ENCODE results near the gene PAPLN.

PAPLN gene

DNA sequence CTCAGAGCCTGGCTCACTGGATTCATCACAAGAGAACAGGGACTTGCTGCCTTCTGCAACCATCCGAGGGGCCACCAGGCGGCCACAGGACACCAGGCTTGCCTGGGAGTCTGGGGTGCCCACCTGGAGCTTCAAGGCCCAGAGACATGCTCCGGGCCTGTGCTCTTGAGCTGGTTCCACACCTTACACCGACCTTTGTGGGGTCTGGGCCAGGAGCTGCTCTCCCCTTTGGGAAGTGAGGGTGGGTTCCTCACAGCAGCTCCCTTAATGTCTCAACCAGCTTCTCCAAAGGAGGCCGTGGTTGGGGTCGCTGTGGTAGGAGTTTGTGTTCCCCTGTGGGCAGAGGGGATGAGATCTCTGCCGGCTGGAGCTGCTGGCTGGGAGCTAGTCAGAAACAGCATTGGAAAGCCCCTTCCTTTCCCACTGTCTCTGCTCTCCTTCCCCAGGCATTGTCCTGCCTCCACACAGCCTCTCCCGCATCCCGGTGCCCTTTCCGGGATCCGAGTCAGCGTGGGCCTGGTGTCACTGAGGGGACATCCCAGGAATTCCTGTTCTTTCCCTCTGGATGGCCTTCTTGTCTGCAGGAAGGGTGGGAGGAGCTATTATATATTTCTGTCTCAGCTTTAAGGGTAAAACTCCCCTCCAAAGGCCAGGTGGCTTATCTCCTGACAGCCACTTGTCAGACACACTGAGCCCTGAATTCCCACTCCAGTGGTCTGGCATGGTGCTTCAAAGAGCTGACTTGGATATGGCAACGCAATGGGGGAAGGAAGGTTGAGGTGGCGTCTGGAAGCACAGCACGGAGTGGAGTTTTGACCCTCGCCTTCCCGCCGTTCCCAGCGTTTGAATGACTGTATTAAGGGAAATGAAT, 5.1 kb upstream of the PAPLN start:
- no peak for DNase-seq (ENCODE audit: low read depth in 2 of 2, low spot score in 1 of 2)

DNA sequence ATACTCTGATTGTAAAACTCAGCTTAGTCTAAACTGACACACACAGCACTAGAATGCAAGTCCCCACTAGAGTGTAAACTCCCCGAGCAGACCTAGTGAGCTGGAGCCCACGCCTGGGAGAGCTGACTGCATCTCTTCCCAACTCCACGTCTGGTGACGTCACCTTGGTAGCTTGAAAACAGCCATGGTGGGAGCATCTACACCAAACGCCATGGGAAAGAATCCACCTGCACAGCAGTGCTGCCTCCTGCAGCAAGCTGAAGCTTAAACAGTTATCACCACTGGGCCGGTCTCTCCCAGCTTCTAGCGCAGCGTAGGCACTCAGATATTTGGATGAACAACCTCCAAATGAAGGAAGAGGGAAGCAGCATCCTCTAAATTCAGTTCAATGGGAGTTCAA, 4.3 kb upstream of the PAPLN start:
- no peak for DNase-seq (ENCODE audit: low read depth in 2 of 2, low spot score in 1 of 2)

DNA sequence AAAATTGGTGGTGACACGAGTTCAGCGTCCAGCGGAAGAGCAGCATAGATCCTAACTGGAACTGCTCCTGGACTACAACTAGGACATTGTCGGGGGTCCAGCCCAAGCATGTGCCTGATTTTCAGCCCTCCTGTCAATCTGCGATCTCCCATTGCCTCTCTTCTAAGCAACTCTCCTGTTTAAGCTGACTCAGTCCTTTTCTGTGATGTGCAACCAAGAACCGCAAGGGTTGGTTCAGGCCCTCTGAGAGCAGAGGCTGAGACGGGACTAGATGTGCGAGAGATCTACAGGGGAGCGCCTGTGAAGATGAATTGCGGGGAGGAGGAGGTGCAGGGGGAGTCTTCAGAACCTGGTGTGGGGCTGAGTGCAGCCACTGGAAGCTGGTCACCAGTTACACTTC, 3.7 kb upstream of the PAPLN start:
- no peak for DNase-seq (ENCODE audit: low read depth in 2 of 2, low spot score in 1 of 2)

DNA sequence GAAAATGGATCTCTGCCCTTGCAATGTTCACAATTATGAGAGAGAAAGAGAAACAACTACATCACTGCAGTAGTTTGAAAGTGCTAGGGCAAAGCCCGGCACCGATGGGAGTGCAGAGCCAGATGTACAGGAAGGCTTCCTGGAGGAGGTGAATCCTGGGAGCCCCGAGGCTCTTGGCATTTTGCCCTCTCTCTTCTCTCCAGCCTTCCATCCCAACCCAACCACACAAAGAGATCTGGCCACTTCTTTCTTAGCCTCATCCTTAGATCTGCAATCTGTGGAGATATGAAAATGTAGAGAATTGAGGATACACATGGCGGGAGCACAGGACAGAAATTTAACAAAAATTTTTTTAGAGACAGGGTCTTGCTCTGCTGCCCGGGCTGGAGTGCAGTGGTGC, 3.3 kb upstream of the PAPLN start:
- DNase-seq (ENCODE audit: low read depth in 2 of 2, low spot score in 1 of 2), result no peak

DNA sequence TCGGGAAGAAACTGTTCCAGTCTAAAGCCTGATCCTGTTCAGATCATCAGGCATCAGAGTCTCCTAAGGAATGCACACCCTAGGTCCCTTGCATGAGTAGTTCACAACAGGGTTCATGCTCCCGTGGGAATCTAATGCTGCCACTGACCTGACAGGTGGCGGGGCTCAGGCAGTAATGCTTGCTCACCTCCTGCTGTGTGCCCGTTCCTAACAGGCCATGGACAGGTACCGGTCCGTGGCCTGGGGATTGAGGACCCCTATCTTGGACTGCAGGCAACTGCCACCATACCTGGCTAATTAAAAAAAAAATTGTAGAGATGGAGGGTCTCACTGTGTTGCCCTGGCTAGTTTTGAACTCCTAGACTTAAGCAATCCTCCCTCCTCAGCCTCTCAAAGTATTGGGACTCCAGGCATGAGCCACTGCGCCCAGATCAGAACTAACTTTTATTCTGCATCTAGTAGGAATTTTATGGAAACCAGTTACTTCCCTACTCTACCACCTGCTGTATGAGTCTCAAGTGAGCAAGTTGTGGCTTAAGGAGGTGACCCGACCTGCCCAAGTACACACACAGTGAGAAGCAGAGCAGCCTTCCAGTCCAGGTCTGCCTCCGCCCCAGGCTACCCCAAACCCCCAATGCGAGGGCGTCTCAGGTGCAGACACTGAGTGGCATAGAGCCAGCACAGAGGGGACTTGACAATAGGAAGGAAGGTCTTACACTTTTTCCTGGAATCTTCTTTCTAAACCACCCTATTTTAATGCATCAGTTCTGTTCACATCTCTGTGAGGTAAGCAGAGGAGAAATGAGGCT, 2.5 kb upstream of the PAPLN start:
- no peak for DNase-seq (ENCODE audit: low read depth in 2 of 2, low spot score in 1 of 2)

DNA sequence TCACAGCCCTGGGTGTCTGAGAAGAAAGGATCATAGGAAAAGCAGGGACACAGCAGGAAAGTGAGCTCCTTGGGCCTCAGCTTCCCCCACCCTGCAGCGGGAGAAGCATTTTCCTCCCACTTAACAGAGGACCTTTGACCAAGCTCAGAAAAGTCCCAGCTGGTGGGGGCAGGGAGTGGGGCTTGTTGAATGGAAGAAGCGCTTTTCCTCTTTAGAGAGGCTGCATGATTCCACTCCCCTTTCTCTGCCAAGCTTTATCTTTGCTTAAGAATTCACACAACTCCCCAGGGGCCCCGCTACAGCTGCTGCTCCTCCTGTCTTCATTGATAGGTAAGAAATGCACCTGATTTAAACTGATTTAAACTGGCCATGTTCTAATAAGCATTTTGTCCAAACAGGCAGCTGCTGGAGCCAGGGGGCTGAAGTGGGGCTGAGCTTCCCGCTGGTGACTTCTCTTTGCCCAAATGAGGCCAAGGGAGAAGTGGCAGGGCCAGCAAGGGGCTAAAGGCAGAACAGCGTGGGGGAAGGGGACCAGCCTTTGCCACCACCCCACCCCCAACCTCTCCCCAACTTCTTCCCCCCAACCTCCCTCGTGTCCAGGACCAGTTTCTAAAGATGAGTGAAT, 1.7 kb upstream of the PAPLN start:
- no peak for DNase-seq (ENCODE audit: low read depth in 2 of 2, low spot score in 1 of 2)

DNA sequence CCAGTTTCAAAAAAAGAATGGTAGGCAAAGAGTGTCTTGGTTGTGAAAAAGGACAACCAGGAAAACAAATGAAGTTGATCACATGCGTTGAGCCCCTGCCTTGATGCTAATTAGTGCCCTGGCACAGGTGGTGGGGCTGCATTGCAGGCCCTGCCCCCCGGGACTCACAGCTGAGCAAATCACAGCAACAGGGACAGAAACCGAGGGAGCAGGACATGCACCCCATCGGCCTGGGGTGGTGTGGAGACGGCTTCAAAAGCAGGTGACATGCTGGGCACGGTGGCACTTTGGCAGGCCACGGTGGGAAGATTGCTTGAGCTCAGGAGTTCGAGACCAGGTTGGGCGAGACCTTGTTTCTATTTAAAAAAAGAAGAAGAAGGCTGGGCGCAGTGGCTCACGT, 1.1 kb upstream of the PAPLN start:
- no peak for DNase-seq (ENCODE audit: low read depth in 2 of 2, low spot score in 1 of 2)

DNA sequence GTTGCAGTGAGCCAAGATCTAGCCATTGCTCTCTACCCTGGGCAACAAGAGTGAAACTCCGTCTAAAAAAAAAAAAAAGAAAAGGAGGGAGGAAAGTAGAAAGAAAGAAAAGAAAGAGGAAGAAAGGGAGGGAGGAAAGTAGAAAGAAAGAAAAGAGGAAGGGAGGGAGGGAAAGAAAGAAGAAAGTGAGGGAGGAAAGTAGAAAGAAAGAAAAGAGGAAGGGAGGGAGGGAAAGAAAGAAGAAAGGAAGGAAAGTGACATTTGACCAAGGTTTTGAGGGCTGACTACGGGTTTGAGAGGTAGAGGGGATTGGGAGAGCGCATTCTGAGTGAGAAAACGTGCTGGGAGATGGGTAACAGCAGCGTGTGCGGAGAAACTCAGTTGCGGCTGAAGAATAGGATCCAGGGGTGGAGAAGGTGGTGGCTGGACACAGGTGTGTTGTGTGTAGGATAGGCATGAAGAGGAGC, 521 bp upstream of the PAPLN start:
- no peak for DNase-seq (ENCODE audit: low read depth in 2 of 2, low spot score in 1 of 2)

DNA sequence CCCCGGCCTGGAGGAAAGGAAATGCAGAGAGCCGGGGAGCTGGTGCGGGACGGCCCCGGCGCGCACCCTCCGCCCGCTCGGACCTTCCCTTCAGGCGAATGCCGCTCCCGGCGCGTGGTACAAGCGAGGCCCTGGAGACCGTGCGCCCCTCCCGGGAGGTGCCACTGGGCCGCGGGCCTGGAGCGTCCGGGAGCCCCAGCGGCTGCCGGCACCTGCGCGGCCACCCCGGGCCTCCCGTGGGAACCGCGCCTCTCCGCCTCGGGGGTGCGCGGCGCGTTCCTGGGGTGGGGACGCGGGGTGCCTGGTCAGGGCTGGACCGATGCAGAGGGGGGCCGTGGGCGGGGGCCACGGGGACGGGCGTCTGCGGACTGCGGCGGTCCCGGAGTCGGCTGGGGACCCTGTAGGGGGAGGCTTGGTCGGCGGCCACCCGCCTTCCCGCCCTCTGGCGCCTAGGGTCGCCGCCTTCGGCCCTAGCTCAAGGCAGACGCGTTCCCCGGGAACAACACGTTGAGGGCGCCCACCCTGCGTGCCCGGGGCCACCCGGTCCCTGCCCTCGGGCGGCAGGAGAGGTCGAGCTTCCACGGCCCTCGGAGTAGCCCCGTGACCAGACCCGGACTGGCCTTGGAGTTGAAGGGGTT, 599 bp downstream of the PAPLN start:
- DNase-seq (ENCODE audit: low read depth in 2 of 2, low spot score in 1 of 2), result no peak

DNA sequence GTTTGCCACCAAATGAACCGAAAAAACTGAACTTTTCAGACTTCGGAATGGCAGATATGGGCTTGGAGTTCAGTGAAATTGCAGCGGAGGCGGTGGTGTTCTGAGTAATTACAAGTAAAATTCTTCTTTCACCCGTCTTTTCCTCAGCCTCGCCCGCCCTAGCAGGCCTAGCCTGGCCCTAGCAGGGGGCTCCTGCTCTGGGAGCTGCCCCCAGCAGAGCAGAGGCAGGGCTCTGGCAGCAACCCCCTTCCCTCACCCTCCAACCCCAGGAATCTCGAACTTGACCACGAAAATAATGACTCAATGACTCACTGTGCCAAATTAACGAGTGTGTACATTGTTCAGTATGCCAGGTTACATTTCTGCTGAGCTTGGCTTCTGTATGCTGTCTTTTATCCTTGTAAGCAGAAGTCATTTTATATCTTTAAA, 1.1 kb downstream of the PAPLN start:
- DNase-seq (ENCODE audit: low read depth in 2 of 2, low spot score in 1 of 2), result no peak

DNA sequence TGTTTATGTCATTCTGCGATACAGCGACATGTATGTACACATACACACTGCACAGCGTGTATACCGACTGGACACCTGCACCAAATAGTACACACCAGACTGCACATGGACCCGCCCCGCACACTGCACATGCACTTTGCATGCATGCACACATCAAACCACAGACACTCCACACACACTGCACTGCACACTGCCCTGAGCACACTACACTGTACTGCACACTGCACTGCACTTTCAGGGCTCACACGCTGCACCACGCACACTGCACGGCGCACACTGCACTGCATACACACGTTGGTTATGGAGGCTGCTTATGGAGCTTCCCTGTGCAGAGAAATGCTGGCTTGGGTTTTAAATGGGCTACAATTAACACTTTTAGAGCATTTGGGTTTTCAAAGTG, 1.6 kb downstream of the PAPLN start:
- no peak for DNase-seq (ENCODE audit: low read depth in 2 of 2, low spot score in 1 of 2)

DNA sequence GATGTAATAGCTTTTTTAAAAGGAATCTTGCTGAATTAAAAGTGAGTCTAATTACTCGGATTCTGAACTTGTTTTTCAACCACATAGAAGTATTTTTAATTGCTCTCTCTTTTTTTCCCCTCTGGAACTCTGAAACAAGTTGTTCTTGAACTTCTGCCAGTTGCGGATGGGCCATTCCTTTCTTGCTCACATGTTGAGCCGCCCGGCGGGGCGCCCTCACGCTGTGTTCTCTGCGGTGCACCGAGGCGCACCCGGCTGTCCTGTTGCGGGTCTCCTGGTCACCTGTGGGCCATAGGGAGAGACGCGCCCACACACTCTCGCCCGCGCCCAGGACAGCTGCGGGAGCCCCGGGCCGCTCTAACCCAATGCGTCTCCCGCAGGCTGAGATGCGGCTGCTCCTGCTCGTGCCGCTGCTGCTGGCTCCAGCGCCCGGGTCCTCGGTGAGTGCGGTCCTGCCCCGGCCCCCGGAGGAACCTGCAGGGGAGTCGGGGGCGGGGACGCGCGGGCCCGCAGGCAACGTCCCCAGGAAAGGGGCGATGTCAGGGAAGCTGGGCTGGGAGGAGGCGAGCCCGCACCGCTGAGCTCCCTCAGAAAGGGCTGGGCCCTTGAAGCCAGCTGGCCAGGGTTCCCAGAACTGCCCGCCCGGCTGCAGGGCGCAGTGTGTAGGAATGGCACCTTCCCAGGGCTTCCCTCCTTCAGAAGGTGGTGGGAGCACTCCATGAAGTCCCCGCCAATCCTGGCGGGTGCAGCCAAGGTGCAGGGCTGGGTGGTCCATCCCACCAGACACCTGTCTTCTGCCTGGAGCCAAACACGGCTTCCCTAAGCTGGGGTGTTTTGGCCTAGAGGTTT, 2.3 kb downstream of the PAPLN start:
- DNase-seq (ENCODE audit: low read depth in 2 of 2, low spot score in 1 of 2), result no peak

DNA sequence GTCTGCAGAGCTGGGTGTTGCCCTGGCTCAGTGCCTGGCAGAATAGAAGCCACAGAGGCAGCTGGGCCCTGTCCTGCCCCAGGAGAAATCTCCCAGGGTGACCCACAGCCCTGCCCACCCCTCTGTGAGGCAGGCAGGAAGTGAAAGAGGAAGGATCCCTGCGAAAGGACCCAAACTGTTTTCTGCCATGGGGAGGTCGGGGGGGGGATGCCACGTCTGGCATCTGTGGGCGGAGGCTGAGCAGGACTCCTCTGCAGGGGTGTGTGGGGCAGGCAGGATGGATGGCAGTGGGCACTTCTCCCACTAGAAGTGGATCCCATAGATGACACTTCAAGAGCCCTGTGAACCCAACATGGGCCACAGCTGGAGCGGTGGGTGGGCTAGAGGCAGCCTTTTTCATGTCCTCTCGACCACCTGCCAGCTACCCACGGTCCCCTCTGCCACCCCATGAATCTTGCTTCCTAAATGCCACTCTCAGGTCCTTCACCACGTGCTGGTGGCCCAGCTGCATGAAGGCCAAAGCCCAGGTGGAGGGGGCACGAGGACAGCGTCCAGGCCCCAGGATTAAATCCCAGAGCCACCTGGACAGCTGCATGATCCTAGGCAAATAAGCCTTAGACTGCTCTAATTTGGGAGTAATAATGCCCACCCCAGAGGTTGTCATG, 3.6 kb downstream of the PAPLN start:
- no peak for DNase-seq (ENCODE audit: low read depth in 2 of 2, low spot score in 1 of 2)

DNA sequence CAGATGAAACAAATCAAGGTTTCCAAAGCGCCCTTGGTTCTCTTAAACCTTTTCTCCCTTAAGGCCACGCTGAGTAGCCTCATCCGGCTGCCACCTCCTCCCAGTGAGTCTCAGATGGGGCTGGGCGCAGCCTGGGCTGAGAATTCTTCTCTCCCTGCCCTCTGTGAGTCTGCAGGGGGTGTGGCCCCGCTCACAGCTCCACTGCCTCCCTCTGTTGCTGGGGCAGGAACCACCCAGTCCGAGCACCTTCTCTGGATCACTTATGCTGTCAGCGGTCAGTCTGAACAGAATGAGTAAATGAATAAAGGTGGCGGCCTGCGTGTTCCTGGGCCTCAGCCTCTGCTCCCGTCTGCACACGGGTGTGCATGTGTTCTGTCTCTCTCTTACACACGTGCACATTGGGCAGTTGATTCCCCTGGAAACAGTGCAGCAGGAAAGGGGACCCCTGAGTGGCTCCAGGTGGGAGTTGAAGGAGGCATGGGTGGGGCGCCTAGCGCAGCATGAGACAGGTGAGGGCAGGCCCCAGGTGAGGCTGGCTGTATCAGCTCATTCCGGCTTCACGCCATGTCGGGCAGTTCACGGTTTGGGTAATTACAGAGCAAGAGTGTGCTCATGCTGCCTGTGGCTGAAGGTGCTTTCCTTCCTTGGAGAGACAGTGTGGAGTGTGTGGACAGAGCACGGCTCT, 4.3 kb downstream of the PAPLN start:
- no peak for DNase-seq (ENCODE audit: low read depth in 2 of 2, low spot score in 1 of 2)

DNA sequence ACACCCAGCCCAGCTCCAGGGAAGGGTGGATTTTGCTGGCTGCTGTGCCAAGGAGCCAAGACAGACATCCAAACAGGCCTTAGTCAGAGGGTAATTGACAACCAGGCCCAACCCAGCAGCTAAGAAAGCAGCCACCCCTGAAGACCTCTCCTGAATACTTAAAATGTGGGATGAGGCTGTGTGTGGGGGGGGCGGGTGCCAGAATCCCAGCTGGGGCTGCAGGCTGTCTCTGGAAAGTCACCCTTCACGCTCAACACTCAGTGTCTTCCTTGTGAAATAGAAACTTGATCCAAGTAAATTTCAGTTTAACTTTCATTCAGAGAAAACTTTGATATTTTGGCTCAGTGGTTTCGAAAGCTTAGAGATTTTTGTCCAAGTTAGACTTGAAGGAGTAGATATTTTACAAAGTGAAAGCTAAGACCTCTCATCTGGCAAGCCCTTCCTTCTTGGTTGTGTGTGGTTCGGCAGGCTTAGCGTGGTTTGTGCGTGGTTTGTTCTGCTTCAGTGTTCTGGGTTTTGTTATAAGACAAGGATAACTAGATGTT, 5.1 kb downstream of the PAPLN start:
- no peak for DNase-seq (ENCODE audit: low read depth in 2 of 2, low spot score in 1 of 2)

DNA sequence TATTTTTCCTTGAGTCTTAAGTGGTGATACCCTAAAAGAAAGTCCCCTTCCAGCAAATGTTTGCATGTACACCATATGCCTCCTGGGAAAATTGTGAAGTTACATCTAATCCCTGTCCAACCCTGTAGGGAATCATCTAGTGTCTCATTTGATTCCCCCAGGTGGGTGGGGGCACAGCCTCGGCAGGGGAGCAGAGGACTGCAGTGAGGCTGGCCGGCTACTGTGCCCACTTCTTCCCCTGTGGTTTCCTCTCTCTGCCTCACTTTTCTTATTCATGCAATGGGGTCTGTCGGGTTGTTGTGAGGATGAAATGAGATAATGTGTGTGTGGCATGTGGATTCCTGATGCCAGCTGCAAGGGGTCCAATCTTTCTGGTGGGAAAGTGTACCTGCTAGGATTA, 6.0 kb downstream of the PAPLN start:
- no peak for DNase-seq (ENCODE audit: low read depth in 2 of 2, low spot score in 1 of 2)

DNA sequence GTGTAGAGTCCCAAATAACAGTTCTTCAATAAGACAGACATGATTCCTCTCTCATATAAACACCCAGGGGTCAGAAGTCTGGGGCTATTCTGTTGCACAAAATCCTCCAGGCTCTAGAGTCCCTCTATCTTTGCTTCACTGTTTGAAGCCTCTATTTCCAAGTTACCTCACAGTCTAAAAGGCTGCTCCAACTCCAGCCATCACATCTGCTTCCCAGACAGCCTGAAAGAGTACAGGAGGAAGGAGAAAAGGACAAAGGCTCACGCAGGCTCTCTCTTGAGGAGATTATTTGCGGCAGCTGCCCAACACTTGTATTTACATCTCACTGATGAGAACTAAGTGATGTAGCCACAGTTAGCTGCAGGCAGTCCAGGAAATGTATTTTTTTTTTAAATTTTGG, 6.4 kb downstream of the PAPLN start:
- no peak for DNase-seq (ENCODE audit: low read depth in 2 of 2, low spot score in 1 of 2)

DNA sequence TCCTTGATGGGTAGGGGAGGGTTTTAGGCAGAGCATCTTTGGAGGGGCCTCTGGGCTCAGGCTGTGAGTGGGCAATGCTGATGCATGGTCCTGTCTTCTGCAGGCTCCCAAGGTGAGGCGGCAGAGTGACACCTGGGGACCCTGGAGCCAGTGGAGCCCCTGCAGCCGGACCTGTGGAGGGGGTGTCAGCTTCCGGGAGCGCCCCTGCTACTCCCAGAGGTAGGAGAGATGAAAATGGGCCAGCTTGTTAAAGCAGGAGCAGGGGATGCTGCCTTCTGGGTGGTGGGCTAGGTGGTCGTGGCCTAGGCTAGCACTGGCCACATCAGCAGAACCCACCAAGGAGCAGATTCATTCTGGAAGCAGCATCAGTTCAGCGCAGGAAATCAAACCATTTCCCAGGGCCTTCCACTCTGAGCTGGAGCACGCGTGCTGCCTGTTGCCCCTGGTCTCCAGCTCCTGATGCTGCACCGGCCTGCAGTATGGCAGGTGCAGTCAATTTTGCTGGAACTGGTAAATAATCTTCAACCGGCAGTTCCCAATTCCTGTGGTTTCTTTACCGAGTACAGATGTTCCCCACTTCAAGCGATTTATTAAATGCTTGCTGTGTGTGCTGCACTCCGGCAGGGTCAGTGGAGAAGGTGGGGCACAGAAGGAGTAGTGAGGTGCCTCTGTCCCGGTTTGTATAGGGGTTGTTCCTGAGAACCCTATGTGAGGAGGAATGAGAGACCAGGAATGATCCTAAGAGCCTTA, 7.4 kb downstream of the PAPLN start:
- DNase-seq (ENCODE audit: low read depth in 2 of 2, low spot score in 1 of 2), result no peak
